ENCODE results near the gene GPR155.
"Not testable (repeated sequence)": the region's sequence is repeated elsewhere in the genome, so short reads cannot be mapped to it uniquely, and the experiment has no call there.

The GPR155 gene

DNA sequence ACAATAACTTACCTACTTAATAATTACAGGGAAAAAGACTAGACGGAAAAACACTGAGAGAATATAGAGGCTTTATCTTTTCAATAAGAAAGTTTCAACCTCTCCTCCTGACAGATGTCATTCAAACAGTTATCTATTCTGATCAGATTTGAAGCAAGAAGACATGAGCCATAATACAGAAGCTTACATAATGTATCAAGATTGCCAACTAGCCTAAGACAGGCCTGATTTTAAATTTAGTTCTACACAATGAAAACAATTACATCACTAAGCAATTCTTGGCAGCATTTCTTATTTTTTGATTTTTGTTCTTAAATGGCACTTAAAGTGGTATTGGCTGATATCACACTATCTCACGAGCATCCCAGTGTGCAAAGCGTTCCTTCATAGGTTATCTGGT, 41.6 kb downstream of the GPR155 start:
- no peak overlapping the region for H3K4me3 ChIP-seq (ENCODE audit: low read length)
- no peak for DNase-seq (ENCODE audit: low read depth, low spot score)

DNA sequence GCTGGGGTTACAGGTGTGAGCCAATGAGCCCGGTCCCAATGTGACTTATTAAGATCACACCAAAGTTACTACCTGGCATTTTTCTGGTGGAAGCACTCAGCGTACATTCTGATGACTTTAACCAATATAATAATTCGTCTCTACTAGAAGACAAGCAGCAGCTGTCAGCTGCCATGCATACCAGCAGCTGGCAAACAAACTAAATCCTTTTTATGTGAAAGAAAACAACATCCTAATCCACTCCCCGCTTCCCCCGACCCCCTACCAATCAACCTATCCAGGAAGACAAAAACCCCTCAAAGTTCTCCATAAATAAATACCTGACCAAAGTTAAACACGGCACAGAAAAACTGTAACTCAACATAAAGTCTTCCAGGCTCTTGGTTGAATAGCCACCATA, 42.1 kb downstream of the GPR155 start:
- DNase-seq (ENCODE audit: low read depth, low spot score) = no peak
- no peak overlapping the region for H3K4me3 ChIP-seq (ENCODE audit: low read length)

DNA sequence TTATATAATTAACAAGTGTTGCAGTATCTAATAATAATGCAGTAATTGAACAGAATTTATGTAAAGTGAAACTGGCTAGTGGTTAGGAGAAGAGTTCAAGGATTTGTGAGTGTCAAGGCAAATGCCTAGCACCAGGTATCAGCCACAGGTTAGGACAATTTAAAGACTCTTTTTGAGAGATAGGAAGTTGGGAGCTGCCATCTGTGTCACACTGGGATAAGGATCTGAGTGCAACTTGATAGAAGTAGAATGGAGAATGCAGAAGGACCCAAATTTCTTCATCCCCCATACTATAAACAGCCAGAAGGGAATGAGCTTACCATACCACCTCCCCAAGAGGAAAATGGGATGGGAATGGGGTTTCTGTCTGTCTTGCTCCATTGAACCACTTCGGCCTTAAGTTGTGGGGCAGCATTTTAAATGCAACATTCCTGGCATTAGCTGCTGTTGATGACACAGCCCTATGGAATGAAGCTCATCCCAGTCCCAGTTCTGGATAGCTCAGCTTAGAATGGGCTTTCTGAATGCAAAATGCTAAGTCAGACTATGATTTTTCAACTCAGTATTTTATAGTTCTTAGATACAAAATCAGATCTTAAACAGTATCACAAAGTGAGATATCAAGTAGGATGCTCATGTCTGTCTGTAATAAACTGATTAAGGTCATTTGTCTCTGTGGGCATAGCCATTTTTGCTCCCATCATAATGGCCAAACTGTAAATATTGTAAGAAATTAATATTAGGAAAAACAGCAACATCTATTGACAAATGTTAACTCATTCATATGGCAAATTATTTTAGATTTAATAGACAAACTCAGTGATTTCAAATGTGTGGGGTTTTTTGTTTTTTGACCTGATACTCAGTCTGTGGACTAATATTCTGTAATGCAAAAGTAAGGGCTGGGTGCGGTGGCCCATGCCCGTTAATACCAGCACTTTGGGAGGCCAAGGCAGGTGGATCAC, 44.0 kb downstream of the GPR155 start:
- DNase-seq (ENCODE audit: low read depth, low spot score) = no peak
- H3K4me3 ChIP-seq (ENCODE audit: low read length) = no peak overlapping the region

DNA sequence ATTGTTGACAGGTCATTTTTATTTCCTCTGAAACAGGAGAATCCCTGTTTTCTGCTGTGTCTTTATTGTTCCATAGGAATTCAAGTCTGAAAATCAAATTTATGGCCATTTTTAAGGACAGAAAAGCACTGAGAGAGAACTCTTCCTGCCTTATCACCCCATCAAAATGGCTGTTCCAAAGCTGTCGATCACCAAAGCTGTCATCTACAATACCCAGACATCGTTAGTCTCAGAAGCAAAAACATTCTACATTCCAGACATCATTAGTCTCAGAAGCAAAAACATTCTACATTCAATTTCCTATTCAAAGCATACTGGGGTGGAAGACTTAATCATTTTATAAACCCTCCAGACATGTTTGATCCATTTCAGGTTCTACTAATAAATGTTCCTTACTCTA, 46.9 kb downstream of the GPR155 start:
- no peak for DNase-seq (ENCODE audit: low read depth, low spot score)
- no peak overlapping the region for H3K4me3 ChIP-seq (ENCODE audit: low read length)

DNA sequence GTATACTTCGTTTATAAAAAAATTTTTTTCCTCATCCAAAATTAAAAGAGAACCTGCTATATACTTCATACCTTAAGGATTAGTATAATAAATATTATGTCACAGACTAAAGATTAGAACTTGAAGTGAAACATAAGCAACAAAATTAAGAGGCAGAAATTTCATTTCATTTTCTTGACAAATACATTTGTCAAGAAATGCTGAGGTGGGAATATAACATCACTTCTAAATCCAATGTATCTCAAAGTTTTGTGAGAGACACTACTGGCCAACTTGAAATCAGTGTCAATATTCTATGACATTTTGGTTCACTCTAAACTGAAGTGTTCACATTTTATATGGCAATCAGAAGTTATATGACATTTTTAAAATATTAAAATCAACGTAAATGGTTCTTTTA, 47.5 kb downstream of the GPR155 start:
- H3K4me3 ChIP-seq (ENCODE audit: low read length) = no peak overlapping the region
- DNase-seq (ENCODE audit: low read depth, low spot score) = no peak

DNA sequence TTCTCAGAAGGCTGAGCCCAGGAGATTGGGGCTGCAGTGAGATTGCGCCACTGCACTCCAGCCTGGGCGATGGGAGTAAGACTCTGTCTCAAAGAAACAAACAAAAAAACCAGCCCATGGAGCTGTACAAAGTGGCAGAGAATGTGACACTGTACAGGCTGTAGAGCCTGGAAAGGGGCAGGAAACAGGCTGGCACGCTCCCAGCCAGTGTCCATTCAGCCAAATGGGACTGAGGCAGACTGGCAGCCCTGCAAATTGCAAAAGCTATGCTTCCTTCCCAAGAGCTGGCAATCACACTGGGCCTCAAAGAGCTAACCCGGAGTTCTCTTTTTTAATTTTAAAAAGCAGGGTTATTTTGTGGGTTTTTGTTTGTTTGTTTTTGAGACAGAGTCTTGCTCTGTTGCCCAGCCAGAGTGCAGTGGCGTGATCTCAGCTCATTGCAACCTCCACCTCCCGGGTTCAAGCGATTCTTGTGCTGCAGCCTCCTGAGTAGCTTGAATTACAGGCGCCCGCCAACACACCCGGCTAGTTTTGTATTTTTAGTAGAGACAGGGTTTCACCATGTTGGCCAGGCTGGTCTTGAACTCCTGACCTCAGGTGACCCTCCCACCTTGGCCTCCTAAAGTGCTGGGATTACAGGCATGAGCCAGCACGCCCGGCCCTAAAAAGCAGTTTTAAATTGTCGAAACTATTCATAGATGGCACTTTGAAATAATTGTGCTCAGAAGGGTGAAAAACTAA, 48.5 kb downstream of the GPR155 start:
- H3K4me3 ChIP-seq (ENCODE audit: low read length) = no peak overlapping the region
- no peak for DNase-seq (ENCODE audit: low read depth, low spot score)

DNA sequence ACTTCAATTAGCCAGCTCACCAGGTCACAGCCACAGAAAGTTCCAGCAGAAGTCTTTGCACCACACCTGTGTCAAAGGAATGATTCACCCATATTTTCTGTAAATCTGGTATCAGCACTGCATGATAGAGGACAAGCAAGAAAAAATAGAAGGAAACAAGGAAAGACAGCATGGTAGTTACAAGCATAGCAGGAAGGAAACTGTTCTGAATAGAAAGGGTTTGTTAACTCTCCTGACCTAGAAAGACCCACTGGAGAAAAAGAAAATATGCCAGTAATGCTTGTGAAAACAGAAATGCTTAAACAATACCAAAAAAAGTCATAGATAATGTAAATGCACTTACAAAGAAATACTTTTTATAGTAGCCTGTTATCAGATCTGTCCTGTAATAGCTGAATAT, 50.5 kb downstream of the GPR155 start:
- no peak for DNase-seq (ENCODE audit: low read depth, low spot score)

DNA sequence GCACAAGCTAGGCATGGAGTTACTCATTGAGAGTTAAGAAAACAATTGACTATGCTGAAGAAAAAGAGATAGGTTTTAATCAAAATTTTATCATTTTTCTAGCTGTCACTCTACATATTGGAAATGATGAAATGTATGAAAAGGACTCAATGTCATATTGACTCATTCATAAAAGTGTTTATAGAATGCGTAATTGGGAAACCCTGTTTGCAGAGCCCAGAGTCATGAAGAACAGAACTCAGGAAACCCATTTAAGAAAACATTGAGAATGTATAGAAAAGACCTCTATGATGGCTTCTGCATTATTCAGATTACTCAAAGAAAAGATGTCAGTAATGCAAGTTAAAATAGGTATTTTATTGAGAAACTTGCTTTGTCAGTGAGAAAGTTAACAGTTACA, 54.9 kb downstream of the GPR155 start:
- no peak overlapping the region for H3K4me3 ChIP-seq (ENCODE audit: low read length)
- no peak for DNase-seq (ENCODE audit: low read depth, low spot score)

More for the DNA sequence above, 50.5 kb downstream of the GPR155 start:
- H3K4me3 ChIP-seq (ENCODE audit: low read length) = no peak overlapping the region

DNA sequence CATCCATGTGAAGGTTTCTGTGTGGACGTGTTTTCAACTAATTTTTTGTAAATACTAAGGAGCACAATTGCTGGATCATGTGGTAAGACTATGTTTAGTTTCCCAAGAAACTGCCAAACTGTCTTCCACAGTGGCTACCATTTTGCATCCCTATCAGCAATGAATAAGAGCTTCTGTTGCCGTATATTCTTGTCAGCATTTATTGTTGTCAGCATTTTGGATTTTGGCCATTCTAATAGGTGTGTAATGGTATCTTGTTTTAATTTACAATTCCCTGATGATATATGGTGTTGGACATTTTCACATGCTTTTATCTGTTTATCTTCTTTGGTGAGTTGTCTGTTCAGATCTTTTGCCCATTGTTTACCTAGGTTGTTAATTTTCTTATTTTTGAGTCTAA, 56.8 kb downstream of the GPR155 start:
- no peak overlapping the region for H3K4me3 ChIP-seq (ENCODE audit: low read length)
- no peak for DNase-seq (ENCODE audit: low read depth, low spot score)

DNA sequence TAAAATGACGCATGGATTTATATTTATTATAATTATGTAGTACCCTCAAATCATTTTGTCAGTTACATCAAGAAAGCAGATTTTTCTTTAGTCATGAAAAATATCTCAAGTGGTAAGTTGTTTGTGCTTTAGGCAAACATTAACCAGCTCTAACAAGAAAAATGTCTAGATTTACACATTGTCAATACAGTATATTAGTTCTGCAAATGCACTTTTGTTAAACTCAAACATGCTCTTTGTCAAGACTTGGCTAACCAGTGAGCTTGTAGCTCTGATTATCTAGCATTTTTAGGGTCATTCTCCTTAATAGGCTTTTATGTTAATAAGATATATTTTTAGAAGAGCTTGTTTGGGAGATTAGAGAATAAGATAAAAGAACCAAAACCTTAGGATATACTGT, 58.6 kb downstream of the GPR155 start:
- DNase-seq (ENCODE audit: low read depth, low spot score) = no peak
- no peak overlapping the region for H3K4me3 ChIP-seq (ENCODE audit: low read length)

DNA sequence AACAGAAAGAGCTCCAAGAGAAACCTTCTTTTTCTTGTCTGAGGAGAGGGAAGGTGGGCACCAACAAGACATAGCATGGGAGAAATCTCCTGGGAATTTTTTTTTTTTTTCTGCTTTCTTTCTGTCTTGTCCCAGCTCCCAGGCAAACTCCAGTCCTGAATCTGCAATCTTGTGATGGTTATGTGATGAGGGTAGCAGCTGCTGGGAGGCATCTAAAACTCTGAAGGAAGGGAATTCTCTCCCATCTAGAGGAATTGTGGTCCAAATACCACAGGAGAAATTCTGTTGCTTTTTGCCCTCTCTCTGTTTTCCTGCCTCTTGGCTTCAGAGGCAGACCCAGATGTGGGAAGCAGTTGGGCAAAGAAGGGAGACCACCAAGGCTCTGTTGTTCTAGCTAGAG, 74.6 kb downstream of the GPR155 start:
- DNase-seq (ENCODE audit: low read depth, low spot score) = no peak
- H3K4me3 ChIP-seq (ENCODE audit: low read length) = no peak overlapping the region

DNA sequence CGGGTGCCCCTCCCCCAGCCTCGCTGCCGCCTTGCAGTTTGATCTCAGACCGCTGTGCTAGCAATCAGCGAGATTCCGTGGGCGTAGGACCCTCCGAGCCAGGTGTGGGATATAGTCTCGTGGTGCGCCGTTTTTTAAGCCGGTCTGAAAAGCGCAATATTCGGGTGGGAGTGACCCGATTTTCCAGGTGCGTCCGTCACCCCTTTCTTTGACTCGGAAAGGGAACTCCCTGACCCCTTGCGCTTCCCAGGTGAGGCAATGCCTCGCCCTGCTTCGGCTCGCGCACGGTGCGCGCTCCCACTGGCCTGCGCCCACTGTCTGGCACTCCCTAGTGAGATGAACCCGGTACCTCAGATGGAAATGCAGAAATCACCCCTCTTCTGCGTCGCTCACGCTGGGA, 76.8 kb downstream of the GPR155 start:
- DNase-seq (ENCODE audit: low read depth, low spot score); H3K4me3 ChIP-seq (ENCODE audit: low read length): not testable (repeated sequence)

DNA sequence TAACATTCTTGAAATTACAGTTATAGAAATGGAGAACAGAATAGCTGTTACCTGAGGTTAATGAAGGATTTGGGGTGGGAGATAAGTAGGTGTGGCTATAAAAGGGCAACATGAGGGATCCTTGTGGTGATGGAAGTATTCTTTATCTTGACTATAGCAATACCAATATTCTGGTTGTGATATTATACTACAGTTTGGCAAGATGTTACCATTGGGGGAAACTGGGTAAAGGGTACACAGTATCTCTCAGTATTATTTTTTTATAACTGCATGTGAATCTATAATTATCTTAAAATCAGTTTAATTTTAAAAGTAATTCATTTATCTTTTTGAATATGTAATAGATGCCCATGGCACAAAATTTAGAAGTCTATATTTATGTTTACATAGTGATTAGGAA, 83.2 kb downstream of the GPR155 start:
- H3K4me3 ChIP-seq (ENCODE audit: low read length) = no peak overlapping the region
- no peak for DNase-seq (ENCODE audit: low read depth, low spot score)

DNA sequence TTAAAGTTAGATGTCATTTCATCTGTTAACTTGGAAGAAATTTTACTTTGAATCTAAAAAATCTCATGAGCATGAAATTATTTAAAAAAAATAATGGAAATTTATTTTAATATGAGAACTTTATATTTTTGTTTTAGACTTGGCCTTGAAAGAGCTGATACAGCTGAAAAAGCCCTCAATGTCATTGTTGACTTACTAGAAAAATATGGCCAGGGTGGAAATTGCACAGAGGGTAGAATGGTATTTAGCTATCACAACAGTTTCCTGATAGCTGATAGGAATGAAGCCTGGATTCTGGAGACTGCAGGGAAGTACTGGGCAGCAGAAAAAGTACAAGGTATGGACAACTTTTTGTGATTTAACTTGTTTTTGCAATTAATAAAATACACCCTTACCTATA, 86.0 kb downstream of the GPR155 start:
- no peak overlapping the region for H3K4me3 ChIP-seq (ENCODE audit: low read length)
- no peak for DNase-seq (ENCODE audit: low read depth, low spot score)

DNA sequence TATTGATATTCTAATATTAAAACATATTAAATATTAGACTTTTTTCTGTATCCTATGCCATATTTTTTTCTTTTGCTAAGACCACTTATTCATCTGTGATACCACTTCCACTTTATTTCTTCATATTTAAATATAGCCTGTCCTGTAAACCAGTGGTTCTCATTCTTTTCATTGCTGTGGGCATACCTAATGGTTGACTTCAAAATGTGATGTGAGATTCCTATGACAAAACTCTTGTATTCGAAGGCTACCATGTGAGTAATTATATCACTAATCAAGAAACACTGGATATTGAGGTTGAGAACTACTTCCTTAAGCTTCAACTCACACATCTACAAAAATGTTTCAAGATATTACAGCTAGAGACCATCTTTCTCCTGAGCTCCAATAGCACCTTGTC, 87.7 kb downstream of the GPR155 start:
- DNase-seq (ENCODE audit: low read depth, low spot score) = no peak

DNA sequence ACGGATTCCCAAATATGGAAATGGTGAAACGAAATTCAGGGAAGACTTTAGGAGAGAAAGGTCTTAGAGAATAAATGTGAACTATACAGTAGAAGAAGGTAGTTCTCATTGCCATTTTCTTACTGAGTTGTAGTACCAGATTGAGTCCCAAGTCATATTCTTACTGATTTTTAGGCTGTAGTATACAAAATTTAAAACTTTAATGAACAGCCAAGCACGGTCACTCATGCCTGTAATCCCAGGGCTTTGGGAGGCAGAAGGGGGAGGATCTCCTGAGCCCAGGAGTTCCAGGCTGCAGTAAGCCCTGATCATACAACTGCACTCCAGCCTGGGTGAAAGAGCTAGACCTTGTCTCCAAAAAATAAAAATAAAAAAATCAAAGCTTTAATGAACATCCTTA, 89.1 kb downstream of the GPR155 start:
- no peak for DNase-seq (ENCODE audit: low read depth, low spot score)
- H3K4me3 ChIP-seq (ENCODE audit: low read length) = no peak overlapping the region

More for the DNA sequence above, 87.7 kb downstream of the GPR155 start:
- H3K4me3 ChIP-seq (ENCODE audit: low read length) = no peak overlapping the region

DNA sequence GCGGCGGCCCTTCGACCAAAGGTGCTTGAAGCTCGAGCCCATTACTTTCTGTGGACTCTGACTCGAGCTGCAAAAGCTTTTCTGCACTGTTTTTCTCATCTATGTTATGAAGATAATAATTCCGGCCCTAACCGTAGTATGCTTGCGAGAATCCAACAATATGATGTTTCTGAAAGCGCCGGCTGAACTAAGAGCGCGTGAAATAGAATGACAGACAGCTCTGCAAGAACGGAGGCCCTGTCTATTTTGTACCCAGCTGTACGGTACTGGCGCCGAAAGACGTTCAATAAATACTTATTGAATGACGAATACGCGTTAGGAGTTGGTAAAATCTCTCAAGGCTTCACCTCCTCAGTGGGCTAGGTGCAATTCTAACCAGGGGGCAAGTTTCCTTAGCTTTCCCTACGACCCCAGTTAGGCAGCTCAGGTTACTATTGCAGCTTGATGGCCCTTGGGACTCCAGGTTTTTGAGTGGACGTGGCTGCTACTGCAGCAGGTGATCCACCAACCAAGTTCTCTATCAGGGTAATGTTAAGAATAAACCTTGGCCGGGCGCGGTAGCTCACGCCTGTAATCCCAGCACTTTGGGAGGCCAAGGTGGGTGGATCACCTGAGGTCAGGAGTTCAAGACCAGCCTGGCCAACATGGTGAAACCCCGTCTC, 90.7 kb downstream of the GPR155 start:
- DNase-seq (ENCODE audit: low read depth, low spot score) = no peak
- peak overlapping the region; percentile 79 for H3K4me3 ChIP-seq (ENCODE audit: low read length)

DNA sequence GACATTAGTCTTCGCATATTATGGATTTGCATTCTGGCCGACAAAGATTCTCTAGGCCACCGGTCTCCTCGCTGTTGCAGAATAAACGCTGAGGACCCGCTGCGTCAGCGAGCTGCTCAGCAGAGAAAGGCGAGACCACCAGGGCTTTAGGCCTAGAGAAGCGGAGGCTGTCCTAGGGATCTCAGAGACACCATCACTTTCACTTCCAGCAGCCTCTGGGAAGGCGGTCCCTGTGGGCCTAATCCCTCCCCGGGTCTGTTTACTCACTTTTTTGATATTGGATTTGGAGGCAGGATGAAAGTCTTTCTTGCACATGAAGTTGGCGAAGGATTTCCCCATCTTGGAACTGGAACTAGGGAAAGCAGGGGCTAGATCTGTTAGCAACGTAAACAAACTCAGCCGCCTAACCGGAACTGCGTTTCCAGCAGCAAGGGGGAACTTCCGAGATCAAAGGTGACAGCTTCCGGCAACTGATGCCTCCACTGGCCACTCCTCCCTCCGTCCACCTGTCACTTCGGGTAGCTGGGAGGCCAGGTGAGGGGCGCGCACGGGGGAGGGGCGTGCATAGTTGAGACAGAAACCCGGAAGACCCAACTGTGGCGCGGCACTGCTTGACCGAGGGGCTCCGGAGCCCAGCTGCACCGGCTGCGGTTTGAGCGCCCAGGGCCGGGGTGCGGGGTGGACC, 91.4 kb downstream of the GPR155 start, which contains the start of gene SCRN3:
Gene SCRN3 (plus strand): TSS at position 447 of the 685 bp plus-strand sequence. CDS start 2,554 bp downstream, outside the sequence.
- DNase-seq (ENCODE audit: low read depth, low spot score) = peak; percentile 79
- peak within 1 kb of the TSS; percentile 79 for H3K4me3 ChIP-seq (ENCODE audit: low read length)

DNA sequence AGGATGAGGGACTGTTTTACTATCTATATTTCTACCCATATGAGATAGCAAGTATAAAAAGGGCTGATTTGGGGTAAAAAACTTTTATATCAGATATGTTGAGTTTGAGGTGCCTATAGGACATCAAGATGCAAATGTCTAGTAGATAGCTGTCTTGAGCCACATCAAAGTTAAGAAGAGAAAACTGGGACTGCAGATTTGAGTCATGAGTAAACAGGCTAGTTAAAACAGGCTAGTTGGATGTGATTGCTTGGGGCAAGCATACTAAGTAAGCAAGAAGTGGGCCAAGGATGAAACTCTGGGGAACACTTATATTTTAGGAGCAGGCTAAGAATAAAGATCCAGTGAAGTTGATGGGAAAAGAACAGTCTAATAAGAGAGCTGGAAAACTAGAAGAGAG, 94.1 kb downstream of the GPR155 start:
- DNase-seq (ENCODE audit: low read depth, low spot score) = no peak

More for the DNA sequence above, 94.1 kb downstream of the GPR155 start:
- no peak overlapping the region for H3K4me3 ChIP-seq (ENCODE audit: low read length)

Data from Jurkat, Clone E6-1 (cell line).